HPDE6-E6E7 (cell line): ENCODE data around the gene NF1.
"Not testable (repeated sequence)": the region's sequence is repeated elsewhere in the genome, so short reads cannot be mapped to it uniquely, and the experiment has no call there.

Experiments
- DNase-seq: peaks from one replicate; pipeline ENCODE4 v3.0.0; 2011; ENCODE audit warnings: missing footprints; ENCODE audit errors: extremely low spot score

NF1 gene

DNA sequence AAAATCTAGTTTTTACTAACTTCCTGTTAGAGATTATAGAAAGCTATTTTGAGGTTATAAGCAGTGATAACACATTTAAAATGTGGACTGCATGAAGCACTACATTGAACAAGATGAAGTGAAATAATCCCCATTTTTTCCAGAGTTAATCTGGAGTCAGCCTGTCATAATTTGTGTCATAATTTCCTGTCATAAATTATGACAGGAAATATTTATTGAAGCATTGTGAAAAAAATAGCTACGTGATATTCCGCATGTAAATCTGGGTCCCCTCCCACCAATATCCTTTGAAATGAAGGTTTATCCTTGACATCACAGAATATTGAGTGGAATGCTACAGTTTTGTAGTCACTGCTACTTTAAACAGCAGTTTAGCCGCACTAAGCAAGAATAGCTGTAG, 162.2 kb downstream of the NF1 start:
- DNase-seq = no peak

DNA sequence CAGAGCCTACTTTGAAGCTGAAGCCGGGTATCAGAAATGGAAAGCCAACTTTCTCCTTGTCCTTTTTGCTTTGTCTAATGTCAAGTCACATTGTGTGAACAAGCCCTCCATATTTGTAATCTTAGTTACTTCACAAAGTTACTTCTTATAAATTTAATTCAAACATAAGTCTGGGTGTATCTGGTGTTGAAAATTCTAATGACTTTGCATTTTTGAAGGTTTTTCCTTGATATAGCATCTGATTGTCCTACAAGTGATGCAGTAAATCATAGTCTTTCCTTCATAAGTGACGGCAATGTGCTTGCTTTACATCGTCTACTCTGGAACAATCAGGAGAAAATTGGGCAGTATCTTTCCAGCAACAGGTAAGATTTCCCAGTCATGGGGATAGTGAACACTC, 165.4 kb downstream of the NF1 start:
- no peak for DNase-seq

GRCh38 chr17:31261601-31262000, 166.8 kb downstream of the NF1 start:
- DNase-seq = no peak

DNA sequence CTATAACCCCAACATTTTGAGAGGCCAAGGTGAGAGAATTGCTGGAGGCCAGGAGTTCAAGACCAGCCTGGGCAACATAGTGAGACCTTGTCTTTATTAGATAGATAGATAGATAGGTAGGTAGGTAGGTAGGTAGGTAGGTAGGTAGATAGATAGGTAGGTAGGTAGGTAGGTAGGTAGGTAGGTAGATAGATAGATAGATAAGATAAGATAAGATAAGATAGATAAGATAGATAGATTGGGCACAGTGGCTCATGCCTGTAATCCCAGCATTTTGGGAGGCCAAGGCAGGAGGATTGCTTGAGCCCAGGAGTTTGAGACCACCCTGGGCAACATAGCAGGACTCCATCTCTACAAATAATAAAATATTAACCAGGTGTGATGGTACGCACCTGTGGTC, 168.1 kb downstream of the NF1 start:
- not testable (repeated sequence) for DNase-seq

DNA sequence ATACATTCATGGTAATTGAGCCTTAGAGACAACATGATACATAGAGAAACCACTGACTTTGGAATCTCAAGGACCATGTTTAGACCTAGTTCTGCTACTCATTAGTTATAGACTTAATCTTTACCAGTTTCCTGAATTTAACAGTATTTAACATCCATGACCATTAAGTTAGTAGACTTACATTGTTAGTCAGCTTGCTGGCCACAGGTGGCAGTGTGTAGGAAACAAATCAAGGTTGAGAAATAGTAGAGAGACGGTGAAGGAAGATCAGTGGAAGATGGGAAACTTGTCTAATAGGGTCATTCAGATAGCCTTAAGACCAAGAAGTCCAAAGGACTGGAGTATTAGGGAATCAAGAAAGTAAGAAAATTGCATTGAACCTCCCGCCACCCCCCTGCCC, 171.3 kb downstream of the NF1 start:
- no peak for DNase-seq

DNA sequence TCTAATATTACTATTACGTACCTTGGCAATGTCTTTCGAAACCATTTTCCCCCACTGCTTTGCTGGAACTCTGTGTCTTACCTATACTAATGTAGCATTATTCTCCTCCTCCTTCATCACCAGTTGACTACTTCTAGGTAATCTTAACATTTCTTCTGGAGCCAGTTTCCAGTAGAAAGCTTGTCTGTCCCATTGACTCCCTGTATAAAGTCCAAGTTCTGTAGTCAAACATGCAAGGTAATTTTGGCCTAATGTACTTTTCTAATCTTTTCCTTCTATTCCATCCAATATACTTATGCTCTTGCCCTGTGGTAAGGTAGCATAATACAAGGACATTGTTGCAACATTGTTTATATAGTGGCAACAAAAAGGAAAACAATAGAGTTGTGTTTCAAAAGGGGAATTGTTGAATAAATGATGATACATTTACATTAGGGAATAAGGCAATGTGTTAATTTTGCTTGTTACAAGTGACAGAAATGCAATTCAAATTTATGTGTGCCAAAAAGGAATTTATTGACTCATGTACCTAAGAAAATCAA, 174.3 kb downstream of the NF1 start:
- no peak for DNase-seq

DNA sequence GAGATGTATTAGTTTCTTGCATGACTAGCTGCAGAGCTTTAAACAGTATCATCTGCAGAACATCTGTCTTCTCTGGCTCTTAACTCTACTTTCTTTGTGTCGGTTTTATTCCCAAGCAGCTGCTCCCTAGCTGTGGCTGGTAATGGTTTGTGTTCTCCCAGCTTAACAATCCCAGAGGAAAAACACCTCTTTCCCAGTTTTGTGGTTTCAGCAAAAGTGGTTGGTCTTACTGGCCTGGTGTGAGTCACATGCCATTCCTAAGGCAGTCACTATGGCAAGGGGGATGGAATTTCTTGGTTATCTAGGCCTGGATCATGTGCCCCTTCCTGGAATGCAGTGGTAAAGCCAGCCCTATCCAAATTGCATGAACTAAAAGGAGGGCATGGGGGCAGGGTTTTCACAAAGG, 174.8 kb downstream of the NF1 start:
- peak; percentile 16 for DNase-seq

DNA sequence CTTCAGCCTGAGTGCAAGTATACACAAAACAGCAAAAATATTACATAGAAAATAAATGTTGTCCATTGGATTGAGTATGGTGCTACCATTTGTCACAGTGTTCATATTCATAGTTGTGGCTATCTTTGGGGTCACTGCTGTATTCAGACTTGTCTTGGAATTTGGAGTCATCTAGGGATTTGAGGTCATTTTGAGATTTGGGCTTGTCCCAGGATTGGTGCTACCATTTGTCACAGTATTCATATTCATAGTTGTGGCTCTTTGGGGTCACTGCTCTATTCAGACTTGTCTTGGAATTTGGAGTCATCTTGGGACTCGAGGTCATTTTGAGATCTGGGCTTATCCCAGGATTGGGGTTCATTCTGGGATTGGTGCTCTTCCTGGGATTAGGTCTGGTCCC, 177.5 kb downstream of the NF1 start:
- DNase-seq = no peak

GRCh38 chr17:31272803-31273202, 178.0 kb downstream of the NF1 start:
- DNase-seq = no peak

DNA sequence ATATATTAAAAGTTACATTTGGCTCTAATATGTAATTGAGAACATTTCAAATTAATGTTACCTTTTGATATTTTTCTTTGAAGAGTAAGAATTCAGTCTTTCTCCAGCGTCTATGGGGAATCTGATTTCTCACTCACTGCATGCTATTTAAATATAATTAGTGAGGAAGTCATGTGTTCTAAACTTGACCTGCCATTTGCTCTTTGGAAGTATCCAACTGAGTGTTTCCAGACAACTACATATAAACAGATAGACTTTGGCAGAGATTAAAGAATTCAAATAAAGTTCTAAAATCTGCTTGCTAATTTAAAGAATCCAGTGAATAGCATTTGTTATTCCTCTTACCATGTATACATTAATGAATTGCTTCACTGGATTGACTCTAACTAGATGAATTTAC, 178.7 kb downstream of the NF1 start:
- no peak for DNase-seq

DNA sequence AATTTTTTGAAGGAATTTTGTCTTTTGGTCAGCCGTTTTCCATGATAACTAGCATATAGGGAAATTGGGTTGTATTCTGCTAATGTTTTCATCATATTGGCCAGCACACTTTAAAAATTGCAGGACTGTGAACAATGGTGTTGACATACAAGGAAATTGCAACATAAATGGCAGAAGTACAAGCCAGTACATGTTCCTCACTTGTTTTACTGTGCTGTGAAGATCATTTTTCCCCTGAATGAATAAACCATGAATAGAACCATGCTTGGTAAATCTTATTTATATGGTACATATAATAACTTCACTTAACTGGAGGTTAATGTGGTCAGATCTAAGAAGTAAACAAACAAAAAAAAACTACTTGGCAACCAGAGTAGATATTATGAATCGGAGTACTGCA, 179.5 kb downstream of the NF1 start:
- peak; percentile 64 for DNase-seq

- DNase-seq = no peak
Observed at GRCh38 chr17:31275116-31275515, 180.3 kb downstream of the NF1 start.

GRCh38 chr17:31279401-31279800, 184.6 kb downstream of the NF1 start:
- no peak for DNase-seq

DNA sequence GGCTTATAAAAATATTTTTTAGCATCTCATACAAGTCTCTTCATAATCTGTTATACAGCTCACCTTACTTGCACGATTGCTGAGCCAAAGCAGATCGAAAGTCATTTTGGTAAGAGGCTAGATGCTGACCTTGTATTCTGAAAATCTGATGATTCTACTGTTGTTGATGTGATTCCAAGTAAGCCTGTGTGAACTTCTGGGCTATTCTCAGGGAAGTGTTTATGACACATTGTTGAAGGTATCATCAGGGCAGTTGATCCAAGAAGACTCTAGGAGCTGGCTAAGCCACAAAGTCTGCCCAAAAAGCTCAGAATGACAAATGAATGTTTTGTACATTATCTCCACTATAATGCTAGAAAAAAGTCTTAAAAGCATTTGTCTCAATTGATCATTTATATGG, 186.3 kb downstream of the NF1 start:
- DNase-seq = no peak

DNA sequence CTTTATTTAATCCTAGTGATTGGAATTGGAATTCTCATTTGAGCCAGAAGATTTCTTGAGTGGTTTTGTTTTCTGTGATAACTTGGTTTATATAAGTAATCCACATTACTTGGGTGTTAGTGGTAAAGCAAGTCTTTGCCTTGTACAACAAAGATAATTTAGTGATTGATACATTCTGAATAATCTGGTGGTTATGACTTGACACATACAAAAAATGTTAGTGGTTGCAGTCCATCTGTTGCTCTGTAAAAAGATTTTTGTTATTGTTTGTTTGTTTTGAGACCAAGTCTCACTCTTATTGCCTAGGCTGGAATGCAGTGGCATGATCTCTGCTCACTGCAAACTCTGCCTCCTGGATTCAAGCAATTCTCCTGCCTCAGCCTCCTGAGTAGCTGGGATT, 189.1 kb downstream of the NF1 start:
- no peak for DNase-seq

- DNase-seq = no peak
Observed at GRCh38 chr17:31286587-31286986, 191.8 kb downstream of the NF1 start.

DNA sequence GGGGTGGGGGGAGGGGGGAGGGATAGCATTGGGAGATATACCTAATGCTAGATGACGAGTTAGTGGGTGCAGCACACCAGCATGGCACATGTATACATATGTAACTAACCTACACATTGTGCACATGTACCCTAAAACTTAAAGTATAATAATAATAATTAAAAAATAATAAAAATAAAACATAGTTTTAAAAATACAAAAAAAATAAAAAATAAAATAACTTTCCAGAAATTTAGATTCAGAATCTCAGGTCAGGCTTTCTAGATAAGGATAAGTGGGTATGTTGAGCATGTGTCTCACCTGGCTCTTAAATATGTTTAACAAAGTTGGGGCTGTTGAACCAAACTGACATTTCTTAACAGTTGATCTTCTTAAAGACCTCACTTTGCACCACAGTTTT, 193.2 kb downstream of the NF1 start:
- not testable (repeated sequence) for DNase-seq

GRCh38 chr17:31289790-31290189, 195.0 kb downstream of the NF1 start:
- DNase-seq = no peak

DNA sequence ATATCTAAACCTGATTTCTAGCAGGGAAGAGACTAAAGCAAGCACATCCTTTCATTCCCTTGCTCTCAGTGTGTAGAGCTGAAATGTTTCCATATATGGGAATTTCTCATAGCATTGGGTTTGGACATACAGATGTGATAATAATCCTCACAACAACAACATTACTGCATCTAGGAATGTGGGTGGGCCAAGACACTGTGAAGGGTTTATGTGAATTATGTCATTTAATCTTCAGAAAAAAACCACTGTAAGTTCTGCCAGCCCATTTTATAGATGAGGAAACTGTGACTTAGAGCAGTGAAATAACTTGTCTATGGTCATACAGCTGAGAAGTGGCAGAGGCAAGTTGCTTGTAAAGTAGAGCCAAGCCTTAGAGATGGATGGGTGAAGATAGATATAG, 197.0 kb downstream of the NF1 start:
- DNase-seq = no peak

GRCh38 chr17:31293581-31293980, 198.8 kb downstream of the NF1 start:
- DNase-seq = no peak

DNA sequence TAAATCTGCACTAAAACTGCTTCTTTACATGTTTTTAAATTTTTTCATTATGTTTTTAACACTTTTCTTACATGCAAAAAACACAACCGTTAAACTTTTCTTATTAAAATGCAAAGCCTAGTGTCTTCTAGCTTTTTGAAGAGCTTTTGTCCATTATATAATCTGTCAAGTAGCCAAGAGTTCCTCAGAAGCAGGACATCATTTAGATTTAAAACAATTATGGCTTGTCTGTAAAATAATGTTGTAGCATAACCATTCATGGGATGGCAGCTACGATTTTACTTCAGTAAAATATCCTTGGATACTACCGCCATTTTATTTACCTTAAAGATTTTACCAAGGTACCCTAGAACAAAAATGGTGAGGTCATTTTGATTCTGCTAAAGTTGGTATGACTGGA, 199.5 kb downstream of the NF1 start:
- DNase-seq = no peak

DNA sequence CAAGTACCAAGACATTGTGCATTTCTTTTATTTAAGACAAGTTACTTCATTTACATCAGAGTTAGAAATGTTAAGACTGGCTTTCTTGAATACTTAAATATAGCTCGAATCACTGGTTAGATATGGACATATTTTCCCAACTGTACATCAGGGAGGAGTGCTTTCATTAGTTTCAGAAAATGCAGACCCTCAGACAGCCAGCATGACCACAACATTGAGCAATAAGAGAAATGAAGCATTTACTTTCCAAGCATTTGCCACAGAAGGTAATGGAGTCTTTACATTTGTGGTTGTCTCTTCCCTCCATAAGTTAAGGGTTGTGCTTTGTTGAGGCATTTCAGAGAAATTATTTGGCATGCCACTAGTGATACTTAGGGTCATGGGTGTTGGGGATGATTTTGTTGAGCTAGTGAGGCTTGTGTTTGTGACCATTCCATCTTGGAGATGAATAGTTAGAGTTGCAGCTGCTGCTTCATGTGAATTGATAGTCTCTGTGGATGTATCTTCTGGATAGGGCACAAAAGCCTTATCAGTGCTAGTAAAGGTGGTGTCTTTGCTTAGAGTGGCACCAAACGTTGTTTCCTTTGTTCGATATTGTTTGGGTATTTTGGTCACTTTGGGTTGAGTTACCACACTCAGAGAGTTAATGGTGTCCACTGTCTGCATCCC, 200.2 kb downstream of the NF1 start:
- no peak for DNase-seq

- no peak for DNase-seq
Observed at GRCh38 chr17:31295489-31295871, 200.7 kb downstream of the NF1 start.

DNA sequence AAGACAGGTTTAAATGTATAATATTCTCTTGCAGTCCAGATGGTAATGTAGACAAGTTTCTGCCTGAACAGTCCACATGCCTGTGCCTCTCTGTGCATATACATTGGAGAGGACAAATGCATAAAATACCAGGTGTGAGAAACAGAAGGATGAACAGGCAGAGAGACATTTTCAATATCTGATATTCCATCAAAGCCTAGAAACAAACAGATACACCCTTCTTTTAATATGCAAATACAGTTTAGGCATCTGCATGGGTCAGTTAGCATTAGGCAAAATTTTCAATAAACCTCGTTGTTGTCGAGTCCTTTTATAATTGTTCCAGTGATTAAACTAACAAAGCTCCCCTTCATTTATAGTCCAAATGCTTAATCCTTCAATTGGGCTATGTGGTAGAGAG, 201.4 kb downstream of the NF1 start:
- DNase-seq = no peak
